Measurements from ENCODE around the gene CMTM3. TPM values are rescaled to one million over a fixed set of nuclear protein-coding genes. Genes with fewer than 3 reads are reported as not detected.

Gene CMTM3
- total RNA-seq, 1 experiment from 2014 or later = 12.8 TPM

DNA sequence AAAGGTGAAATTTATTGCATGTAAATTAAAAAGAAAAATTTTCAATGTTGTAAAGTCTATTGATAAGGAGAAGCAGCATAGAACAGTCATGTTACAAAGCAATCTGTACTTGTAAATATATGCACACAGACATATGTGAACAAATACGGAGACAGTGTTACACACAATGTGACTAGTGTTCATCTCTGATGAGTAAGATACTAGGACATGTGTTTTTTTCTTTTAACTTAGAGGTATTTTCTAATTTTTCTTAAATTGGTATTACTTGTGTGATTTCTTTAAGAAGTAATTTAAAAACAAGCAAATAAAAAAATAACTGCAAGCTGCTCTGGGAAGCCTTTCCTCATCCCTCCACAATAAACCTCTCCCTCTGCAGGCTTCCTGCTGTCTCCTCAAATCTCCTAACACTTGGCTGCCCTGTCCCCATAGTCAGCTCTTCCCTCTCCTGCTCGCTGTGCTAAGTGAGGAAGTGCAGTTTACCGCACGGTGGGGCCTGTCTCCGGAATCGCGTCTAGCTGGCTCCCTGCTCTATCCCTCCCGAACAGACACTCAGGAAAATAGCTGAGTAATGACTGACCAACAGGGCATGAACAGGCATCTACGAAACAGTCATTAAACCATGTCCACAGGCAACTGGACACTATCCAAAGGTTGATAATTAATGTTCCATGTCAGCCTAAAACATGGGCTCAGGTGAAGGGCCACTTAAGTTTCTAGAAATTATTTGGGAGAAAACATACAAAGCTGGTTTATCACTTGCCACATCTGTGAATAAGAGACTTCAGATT is 56.1 kb downstream of the CMTM3 start:
- ChIA-PET CTCF (interaction anchor here (1.5 to 1.7 kb wide), 2 partner anchors 9 to 52 kb away, joined by 5 to 21 read pairs; no protein-coding TSS in a partner anchor), POLR2A (no interaction called here), RAD21 (ENCODE audit: low non-redundant PET in 1 of 2, low total read pairs in 2 of 2, uncharacterized antibody in 2 of 2, unreplicated experiment in 2 of 2) (no interaction called here)
- Histone ChIP-seq H3K9ac (ENCODE audit: low read length) (no peak overlapping the region), H2AFZ (ENCODE audit: low read depth, low read length, poor library complexity, severe bottlenecking) (no peak overlapping the region), H3K4me3 (replicated peaks in 1 of 2; ENCODE audit: low read depth in 1 of 2, low read length in 2 of 2) (no peak overlapping the region), H4K20me1 (ENCODE audit: insufficient read depth) (no peaks in the 10 kb centered on the region), H3K79me2 (ENCODE audit: insufficient read depth, low read length) (peaks cover 52% of the 10 kb centered on the region; the same call in 1 of the 2 replicates), H3K9me3 (ENCODE audit: control insufficient read depth in 1 of 2, insufficient read depth in 1 of 2, low read depth in 1 of 2, low read length in 2 of 2) (no peaks in the 10 kb centered on the region), H3K4me1 (ENCODE audit: control insufficient read depth in 1 of 2, insufficient read depth in 2 of 2, low read length in 2 of 2) (peaks cover 3 to 10% of the 10 kb centered on the region in 2 experiments; a peak in 2 of 4 replicates), H3K4me2 (ENCODE audit: low read length) (0 out of 2 replicates have a peak overlapping the region, but pooled peaks have one; percentile 11), H3K36me3 (ENCODE audit: control insufficient read depth in 1 of 2, insufficient read depth in 2 of 2, low read length in 2 of 2) (no peaks in the 10 kb centered on the region), H3K27ac (ENCODE audit: low read depth, low read length) (no peak overlapping the region), H3K27me3 (ENCODE audit: insufficient read depth, low read length) (no peaks in the 10 kb centered on the region), H3K9me2 (ENCODE audit: insufficient read depth) (no peaks in the 10 kb centered on the region)
- DNase-seq (ENCODE audit: low read depth, low spot score) (no peak), ATAC-seq (no peak)
- intact Hi-C loops (cut with micrococcal nuclease) = no loop called here
- TF ChIP-seq, protein P1, sequence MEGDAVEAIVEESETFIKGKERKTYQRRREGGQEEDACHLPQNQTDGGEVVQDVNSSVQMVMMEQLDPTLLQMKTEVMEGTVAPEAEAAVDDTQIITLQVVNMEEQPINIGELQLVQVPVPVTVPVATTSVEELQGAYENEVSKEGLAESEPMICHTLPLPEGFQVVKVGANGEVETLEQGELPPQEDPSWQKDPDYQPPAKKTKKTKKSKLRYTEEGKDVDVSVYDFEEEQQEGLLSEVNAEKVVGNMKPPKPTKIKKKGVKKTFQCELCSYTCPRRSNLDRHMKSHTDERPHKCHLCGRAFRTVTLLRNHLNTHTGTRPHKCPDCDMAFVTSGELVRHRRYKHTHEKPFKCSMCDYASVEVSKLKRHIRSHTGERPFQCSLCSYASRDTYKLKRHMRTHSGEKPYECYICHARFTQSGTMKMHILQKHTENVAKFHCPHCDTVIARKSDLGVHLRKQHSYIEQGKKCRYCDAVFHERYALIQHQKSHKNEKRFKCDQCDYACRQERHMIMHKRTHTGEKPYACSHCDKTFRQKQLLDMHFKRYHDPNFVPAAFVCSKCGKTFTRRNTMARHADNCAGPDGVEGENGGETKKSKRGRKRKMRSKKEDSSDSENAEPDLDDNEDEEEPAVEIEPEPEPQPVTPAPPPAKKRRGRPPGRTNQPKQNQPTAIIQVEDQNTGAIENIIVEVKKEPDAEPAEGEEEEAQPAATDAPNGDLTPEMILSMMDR (IDR thresholded peaks at IDR 0.05 in 2 of 3, conservative IDR thresholded peaks at IDR 0.05 in 1 of 3; ENCODE audit: borderline replicate concordance in 1 of 3, insufficient read depth in 1 of 3, low read depth in 2 of 3, low read length in 2 of 3) = no peak
- no peak for TF ChIP-seq YY1 (IDR thresholded peaks at IDR 0.05; ENCODE audit: extremely low read depth, insufficient replicate concordance, low read depth, low read length)
- TF ChIP-seq RAD21 (IDR thresholded peaks at IDR 0.05; ENCODE audit: low read depth) = no peak
- no peak for TF ChIP-seq EGR1 (IDR thresholded peaks at IDR 0.05; ENCODE audit: low read depth)
- TF ChIP-seq, protein P2, sequence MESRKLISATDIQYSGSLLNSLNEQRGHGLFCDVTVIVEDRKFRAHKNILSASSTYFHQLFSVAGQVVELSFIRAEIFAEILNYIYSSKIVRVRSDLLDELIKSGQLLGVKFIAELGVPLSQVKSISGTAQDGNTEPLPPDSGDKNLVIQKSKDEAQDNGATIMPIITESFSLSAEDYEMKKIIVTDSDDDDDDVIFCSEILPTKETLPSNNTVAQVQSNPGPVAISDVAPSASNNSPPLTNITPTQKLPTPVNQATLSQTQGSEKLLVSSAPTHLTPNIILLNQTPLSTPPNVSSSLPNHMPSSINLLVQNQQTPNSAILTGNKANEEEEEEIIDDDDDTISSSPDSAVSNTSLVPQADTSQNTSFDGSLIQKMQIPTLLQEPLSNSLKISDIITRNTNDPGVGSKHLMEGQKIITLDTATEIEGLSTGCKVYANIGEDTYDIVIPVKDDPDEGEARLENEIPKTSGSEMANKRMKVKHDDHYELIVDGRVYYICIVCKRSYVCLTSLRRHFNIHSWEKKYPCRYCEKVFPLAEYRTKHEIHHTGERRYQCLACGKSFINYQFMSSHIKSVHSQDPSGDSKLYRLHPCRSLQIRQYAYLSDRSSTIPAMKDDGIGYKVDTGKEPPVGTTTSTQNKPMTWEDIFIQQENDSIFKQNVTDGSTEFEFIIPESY (IDR thresholded peaks at IDR 0.05; ENCODE audit: extremely low read depth, insufficient replicate concordance, low read length) = no peak
- TF ChIP-seq ZFX (IDR thresholded peaks at IDR 0.05) = no peak
- TF ChIP-seq, protein P3, sequence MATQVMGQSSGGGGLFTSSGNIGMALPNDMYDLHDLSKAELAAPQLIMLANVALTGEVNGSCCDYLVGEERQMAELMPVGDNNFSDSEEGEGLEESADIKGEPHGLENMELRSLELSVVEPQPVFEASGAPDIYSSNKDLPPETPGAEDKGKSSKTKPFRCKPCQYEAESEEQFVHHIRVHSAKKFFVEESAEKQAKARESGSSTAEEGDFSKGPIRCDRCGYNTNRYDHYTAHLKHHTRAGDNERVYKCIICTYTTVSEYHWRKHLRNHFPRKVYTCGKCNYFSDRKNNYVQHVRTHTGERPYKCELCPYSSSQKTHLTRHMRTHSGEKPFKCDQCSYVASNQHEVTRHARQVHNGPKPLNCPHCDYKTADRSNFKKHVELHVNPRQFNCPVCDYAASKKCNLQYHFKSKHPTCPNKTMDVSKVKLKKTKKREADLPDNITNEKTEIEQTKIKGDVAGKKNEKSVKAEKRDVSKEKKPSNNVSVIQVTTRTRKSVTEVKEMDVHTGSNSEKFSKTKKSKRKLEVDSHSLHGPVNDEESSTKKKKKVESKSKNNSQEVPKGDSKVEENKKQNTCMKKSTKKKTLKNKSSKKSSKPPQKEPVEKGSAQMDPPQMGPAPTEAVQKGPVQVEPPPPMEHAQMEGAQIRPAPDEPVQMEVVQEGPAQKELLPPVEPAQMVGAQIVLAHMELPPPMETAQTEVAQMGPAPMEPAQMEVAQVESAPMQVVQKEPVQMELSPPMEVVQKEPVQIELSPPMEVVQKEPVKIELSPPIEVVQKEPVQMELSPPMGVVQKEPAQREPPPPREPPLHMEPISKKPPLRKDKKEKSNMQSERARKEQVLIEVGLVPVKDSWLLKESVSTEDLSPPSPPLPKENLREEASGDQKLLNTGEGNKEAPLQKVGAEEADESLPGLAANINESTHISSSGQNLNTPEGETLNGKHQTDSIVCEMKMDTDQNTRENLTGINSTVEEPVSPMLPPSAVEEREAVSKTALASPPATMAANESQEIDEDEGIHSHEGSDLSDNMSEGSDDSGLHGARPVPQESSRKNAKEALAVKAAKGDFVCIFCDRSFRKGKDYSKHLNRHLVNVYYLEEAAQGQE (IDR thresholded peaks at IDR 0.05; ENCODE audit: low read depth) = no peak
- TF ChIP-seq FOSL1 (IDR thresholded peaks at IDR 0.05; ENCODE audit: low read depth) = no peak
- TF ChIP-seq, protein P4, sequence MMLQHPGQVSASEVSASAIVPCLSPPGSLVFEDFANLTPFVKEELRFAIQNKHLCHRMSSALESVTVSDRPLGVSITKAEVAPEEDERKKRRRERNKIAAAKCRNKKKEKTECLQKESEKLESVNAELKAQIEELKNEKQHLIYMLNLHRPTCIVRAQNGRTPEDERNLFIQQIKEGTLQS (IDR thresholded peaks at IDR 0.05) = no peak
- TF ChIP-seq SP1 (IDR thresholded peaks at IDR 0.05; ENCODE audit: low read depth) = no peak
- no peak for TF ChIP-seq EZH2phosphoT487 (IDR thresholded peaks at IDR 0.05; ENCODE audit: borderline replicate concordance)
- no peak for TF ChIP-seq SIN3A (IDR thresholded peaks at IDR 0.05; ENCODE audit: low read depth)
- no TSS peak for BruUV-seq (replicated peaks)

Measured in HCT116 (cell line).